HPDE6-E6E7 (cell line): ENCODE data around the gene SIGLEC1.
A peak's percentile ranks its signal among the peaks of the same experiment; 100 is the strongest.

Experiments
- DNase-seq: peaks from one replicate; pipeline ENCODE4 v3.0.0; 2011; ENCODE audit warnings: missing footprints; ENCODE audit errors: extremely low spot score

The SIGLEC1 gene

GRCh38 chr20:3744806-3745685 is 32.6 kb upstream of the SIGLEC1 start:
- peak; percentile 93 for DNase-seq

GRCh38 chr20:3744037-3744436 is 31.6 kb upstream of the SIGLEC1 start:
- DNase-seq = no peak

GRCh38 chr20:3743251-3743650 is 30.9 kb upstream of the SIGLEC1 start:
- DNase-seq = no peak

GRCh38 chr20:3741836-3742458 is 29.5 kb upstream of the SIGLEC1 start:
- no peak for DNase-seq

- DNase-seq = no peak
Observed at GRCh38 chr20:3740615-3741301, 28.4 kb upstream of the SIGLEC1 start.

GRCh38 chr20:3739926-3740451 is 27.6 kb upstream of the SIGLEC1 start:
- DNase-seq = no peak

GRCh38 chr20:3739054-3739925 is 26.9 kb upstream of the SIGLEC1 start:
- DNase-seq = no peak

GRCh38 chr20:3738111-3739053 is 26.0 kb upstream of the SIGLEC1 start:
- no peak for DNase-seq

GRCh38 chr20:3735768-3736167 is 23.4 kb upstream of the SIGLEC1 start:
- DNase-seq = no peak

GRCh38 chr20:3734111-3734843 is 21.9 kb upstream of the SIGLEC1 start:
- no peak for DNase-seq

GRCh38 chr20:3733119-3733995 is 21.0 kb upstream of the SIGLEC1 start:
- no peak for DNase-seq

GRCh38 chr20:3732327-3733118 is 20.1 kb upstream of the SIGLEC1 start, which contains the start of gene HSPA12B:
Gene HSPA12B (plus strand): TSS chr20:3732685. CDS start chr20:3738675, 5,990 bp downstream.
- no peak for DNase-seq

GRCh38 chr20:3731944-3732326 is 19.5 kb upstream of the SIGLEC1 start:
- no peak for DNase-seq

- DNase-seq = no peak
Observed at GRCh38 chr20:3730803-3731672, 18.6 kb upstream of the SIGLEC1 start.

- no peak for DNase-seq
Observed at GRCh38 chr20:3729811-3730540, 17.6 kb upstream of the SIGLEC1 start.

- DNase-seq = no peak
Observed at GRCh38 chr20:3729378-3729777, 17.0 kb upstream of the SIGLEC1 start.
